ENCODE data around the gene WFIKKN1. TPM values are rescaled to one million over a fixed set of nuclear protein-coding genes. Genes with fewer than 3 reads are reported as not detected.

Gene WFIKKN1
- total and polyA plus RNA-seq, 2 of the 13 experiments (the other 11 are each of a cell fraction or from before 2014, with no cell fraction given): 1.7 to 4.9 TPM

DNA sequence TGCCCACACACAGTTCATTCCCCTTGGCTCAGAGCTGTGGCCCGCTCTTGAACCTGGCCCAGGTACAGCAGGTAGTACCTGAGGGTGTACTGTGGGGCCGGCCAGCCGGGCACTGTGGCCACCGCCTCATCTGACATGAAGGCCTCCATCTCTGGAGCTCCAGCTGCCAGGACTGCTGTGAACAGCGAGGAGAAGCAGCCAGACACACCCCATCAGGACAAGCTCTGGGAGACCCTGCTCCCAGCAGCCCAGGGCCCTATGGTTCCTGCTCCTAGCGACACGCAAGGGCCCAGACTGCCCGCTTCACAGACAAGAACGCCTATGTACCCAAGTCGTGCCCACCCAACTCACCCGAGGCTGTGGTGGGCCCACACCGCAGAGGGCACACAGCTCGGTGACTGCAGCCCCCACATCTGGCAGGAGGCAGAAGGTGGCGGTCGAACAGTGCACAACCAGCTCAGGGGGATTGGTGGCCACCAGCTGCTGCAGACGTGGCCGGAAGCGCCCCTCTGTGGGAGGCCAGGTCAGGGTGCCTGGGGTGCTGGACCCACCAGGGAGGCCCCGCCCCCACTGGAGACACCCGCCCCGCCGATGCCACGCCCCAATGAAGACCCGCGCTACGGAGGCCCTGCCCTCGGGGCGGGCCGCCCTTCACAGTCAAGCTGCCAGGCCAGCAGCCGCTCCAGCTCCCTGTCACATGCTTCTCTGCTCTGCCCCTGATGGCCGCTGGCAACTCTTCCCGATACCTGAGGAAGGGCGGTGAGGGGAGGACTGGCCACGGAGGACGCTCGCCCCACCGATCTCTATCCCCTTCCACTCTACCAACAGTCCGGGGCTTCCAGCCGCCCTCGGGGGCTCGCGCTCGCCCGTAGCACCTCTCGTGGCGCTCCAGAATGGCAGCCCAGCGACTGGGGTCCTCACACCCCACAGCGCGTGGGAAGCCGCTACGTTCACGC, 48.4 kb downstream of the WFIKKN1 start (continued):
- TF ChIP-seq TBL1XR1 (IDR thresholded peaks at IDR 0.05; ENCODE audit: borderline replicate concordance, low read length, partially characterized antibody): no peak
- TF ChIP-seq ELF4 (CRISPR knock-in tag; IDR thresholded peaks at IDR 0.05; ENCODE audit: borderline replicate concordance): no peak
- TF ChIP-seq, protein P1, sequence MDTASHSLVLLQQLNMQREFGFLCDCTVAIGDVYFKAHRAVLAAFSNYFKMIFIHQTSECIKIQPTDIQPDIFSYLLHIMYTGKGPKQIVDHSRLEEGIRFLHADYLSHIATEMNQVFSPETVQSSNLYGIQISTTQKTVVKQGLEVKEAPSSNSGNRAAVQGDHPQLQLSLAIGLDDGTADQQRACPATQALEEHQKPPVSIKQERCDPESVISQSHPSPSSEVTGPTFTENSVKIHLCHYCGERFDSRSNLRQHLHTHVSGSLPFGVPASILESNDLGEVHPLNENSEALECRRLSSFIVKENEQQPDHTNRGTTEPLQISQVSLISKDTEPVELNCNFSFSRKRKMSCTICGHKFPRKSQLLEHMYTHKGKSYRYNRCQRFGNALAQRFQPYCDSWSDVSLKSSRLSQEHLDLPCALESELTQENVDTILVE (CRISPR knock-in tag; IDR thresholded peaks at IDR 0.05): no peak
- no peak for TF ChIP-seq ZNF777 (CRISPR knock-in tag; IDR thresholded peaks at IDR 0.05)
- TF ChIP-seq ZBTB7A (CRISPR knock-in tag; IDR thresholded peaks at IDR 0.05): no peak; the same call in 1 of the 2 replicates
- TF ChIP-seq, protein P2, sequence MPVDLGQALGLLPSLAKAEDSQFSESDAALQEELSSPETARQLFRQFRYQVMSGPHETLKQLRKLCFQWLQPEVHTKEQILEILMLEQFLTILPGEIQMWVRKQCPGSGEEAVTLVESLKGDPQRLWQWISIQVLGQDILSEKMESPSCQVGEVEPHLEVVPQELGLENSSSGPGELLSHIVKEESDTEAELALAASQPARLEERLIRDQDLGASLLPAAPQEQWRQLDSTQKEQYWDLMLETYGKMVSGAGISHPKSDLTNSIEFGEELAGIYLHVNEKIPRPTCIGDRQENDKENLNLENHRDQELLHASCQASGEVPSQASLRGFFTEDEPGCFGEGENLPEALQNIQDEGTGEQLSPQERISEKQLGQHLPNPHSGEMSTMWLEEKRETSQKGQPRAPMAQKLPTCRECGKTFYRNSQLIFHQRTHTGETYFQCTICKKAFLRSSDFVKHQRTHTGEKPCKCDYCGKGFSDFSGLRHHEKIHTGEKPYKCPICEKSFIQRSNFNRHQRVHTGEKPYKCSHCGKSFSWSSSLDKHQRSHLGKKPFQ (CRISPR knock-in tag; IDR thresholded peaks at IDR 0.05; ENCODE audit: insufficient replicate concordance): no peak
- no peak for TF ChIP-seq ZNF225 (CRISPR knock-in tag; IDR thresholded peaks at IDR 0.05)
- peak; percentile 13; the same call in 1 of the 2 replicates for TF ChIP-seq ZNF761 (CRISPR knock-in tag; conservative IDR thresholded peaks at IDR 0.05)
- TF ChIP-seq ZNF263 (CRISPR knock-in tag; IDR thresholded peaks at IDR 0.05): peak; percentile 58
- no peak for TF ChIP-seq ZKSCAN1 (IDR thresholded peaks at IDR 0.05; ENCODE audit: low read length)
- no peak for TF ChIP-seq FOXP1 (IDR thresholded peaks at IDR 0.05)
- no peak for TF ChIP-seq FOXP1 (CRISPR knock-in tag; IDR thresholded peaks at IDR 0.05)
- no peak for TF ChIP-seq THYN1 (CRISPR knock-in tag; IDR thresholded peaks at IDR 0.05; ENCODE audit: borderline replicate concordance, low read depth)
- TF ChIP-seq TAF15 (IDR thresholded peaks at IDR 0.05; ENCODE audit: low read depth, low read length, poor library complexity, severe bottlenecking): no peak
- TF ChIP-seq ZNF484 (CRISPR knock-in tag; IDR thresholded peaks at IDR 0.05; ENCODE audit: borderline replicate concordance, low read depth): no peak
- TF ChIP-seq, protein P3, sequence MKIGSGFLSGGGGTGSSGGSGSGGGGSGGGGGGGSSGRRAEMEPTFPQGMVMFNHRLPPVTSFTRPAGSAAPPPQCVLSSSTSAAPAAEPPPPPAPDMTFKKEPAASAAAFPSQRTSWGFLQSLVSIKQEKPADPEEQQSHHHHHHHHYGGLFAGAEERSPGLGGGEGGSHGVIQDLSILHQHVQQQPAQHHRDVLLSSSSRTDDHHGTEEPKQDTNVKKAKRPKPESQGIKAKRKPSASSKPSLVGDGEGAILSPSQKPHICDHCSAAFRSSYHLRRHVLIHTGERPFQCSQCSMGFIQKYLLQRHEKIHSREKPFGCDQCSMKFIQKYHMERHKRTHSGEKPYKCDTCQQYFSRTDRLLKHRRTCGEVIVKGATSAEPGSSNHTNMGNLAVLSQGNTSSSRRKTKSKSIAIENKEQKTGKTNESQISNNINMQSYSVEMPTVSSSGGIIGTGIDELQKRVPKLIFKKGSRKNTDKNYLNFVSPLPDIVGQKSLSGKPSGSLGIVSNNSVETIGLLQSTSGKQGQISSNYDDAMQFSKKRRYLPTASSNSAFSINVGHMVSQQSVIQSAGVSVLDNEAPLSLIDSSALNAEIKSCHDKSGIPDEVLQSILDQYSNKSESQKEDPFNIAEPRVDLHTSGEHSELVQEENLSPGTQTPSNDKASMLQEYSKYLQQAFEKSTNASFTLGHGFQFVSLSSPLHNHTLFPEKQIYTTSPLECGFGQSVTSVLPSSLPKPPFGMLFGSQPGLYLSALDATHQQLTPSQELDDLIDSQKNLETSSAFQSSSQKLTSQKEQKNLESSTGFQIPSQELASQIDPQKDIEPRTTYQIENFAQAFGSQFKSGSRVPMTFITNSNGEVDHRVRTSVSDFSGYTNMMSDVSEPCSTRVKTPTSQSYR (CRISPR knock-in tag; IDR thresholded peaks at IDR 0.05; ENCODE audit: borderline replicate concordance): 0 out of 2 replicates have a peak, but pooled peaks have one; percentile 15
- TF ChIP-seq ZNF772 (CRISPR knock-in tag; IDR thresholded peaks at IDR 0.05): peak; percentile 84; the same call in 1 of the 2 replicates
- TF ChIP-seq HNRNPUL1 (IDR thresholded peaks at IDR 0.05; ENCODE audit: low read depth, low read length): no peak
